Measurements from ENCODE around the gene RPS6KB2. TPM values are rescaled to one million over a fixed set of nuclear protein-coding genes. Genes with fewer than 3 reads are reported as not detected.

Gene RPS6KB2
- total RNA-seq, 2 experiments from 2014 or later, result 54.8 to 57.4 TPM

DNA sequence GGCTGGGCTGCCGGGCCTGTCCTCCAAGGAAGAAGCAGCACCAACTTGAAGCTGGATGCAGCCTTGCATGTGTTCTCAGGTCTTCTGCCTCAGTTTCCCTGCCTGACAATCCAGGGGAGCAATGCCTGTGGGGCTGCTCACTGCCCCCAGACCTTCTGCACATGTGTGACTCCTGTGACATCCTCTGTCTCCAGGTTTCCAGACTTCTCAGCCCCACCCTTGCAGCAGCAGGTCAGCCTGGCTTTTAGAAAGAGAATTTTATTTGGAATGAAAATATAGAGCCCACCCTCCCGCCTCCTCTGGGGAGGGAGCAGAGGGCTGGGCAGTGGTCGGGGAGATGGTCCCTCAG lies 9.5 kb downstream of the RPS6KB2 start:
- no peak for ATAC-seq
- Mint-ChIP-seq H3K27ac (peak overlapping the region; percentile 86), H3K4me1 (ENCODE audit: low read depth) (peaks cover 55% of the 10 kb centered on the region), H3K4me3 (peak overlapping the region; percentile 87), H3K27me3 (no peaks in the 10 kb centered on the region), H3K9me3 (no peaks in the 10 kb centered on the region), H3K36me3 (ENCODE audit: low read depth) (peaks cover 58% of the 10 kb centered on the region)
- POLR2A ChIA-PET, result interaction anchor here (0.6 to 10.8 kb wide), 26 partner anchors 8 to 191 kb away, joined by 3 to 178 read pairs (median 8); partner anchors contain the start of genes AIP, ANKRD13D, CABP4 and PITPNM1
- CTCF ChIA-PET, result interaction anchor here (1.0 to 2.8 kb wide), 8 partner anchors 8 to 86 kb away, joined by 3 to 12 read pairs (median 4); partner anchors contain the start of genes AIP, CDK2AP2, PPP1CA and TMEM134
- intact Hi-C loops (cut with micrococcal nuclease), result loop anchor here (5.0 kb wide), 2 partner anchors 45 to 70 kb away; partner anchors contain the start of genes AIP, CDK2AP2 and PITPNM1
- DNase-seq, result no peak
- TF ChIP-seq, protein P1, sequence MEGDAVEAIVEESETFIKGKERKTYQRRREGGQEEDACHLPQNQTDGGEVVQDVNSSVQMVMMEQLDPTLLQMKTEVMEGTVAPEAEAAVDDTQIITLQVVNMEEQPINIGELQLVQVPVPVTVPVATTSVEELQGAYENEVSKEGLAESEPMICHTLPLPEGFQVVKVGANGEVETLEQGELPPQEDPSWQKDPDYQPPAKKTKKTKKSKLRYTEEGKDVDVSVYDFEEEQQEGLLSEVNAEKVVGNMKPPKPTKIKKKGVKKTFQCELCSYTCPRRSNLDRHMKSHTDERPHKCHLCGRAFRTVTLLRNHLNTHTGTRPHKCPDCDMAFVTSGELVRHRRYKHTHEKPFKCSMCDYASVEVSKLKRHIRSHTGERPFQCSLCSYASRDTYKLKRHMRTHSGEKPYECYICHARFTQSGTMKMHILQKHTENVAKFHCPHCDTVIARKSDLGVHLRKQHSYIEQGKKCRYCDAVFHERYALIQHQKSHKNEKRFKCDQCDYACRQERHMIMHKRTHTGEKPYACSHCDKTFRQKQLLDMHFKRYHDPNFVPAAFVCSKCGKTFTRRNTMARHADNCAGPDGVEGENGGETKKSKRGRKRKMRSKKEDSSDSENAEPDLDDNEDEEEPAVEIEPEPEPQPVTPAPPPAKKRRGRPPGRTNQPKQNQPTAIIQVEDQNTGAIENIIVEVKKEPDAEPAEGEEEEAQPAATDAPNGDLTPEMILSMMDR (IDR thresholded peaks at IDR 0.05), result no peak

DNA sequence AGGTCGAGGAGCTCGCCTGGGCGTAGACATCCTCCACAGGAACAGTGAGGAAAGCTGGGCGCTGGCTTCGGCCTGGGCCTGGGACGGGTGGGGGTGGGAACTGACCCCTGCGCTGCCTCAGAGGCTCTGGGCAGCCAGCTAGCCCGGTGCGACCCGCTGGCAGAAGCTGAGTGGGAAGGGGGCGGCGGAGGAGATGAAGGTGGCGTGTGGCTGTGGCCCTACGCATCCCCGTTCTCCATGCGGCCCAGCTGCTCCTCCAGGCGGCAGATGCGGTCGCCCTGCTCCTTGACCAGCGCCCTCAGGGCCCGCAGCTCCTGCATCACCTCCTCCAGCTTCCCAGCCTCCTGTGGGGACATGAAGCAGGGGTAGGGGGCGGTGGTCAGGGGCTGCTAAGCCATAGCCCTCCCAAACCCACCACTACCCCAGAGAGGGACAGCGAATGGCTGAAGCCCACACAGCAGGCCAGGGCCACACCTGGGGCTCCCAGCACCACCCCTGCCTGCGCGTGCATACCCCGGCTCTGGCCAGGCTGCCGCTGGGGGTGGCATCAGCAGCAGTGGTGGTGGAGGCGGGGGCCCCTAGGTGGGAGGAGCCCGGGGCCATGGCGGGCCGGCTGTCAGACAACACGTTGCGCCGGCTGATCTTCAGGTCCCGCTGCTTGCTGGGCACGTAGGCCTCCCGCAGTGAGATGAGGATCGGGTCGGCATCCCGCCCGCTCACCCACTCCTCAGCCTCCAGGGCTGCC lies 10.0 kb downstream of the RPS6KB2 start:
- peak; percentile 93 for DNase-seq
- Mint-ChIP-seq H3K4me1 (ENCODE audit: low read depth) (peaks cover 53% of the 10 kb centered on the region), H3K27ac (peak overlapping the region; percentile 86), H3K9me3 (no peaks in the 10 kb centered on the region), H3K27me3 (no peaks in the 10 kb centered on the region), H3K36me3 (ENCODE audit: low read depth) (peaks cover 57% of the 10 kb centered on the region), H3K4me3 (peak overlapping the region; percentile 87)
- peak; percentile 49 for ATAC-seq
- ChIA-PET POLR2A (interaction anchor here (0.6 to 10.8 kb wide), 27 partner anchors 7 to 190 kb away, joined by 3 to 178 read pairs (median 8); partner anchors contain the start of genes AIP, ANKRD13D, CABP4 and PITPNM1), CTCF (interaction anchor here (0.8 to 2.8 kb wide), 11 partner anchors 9 to 87 kb away, joined by 3 to 12 read pairs (median 4); partner anchors contain the start of genes CDK2AP2, PPP1CA, RAD9A and TMEM134)
- intact Hi-C loops (cut with micrococcal nuclease), result loop anchor here (5.0 kb wide), 2 partner anchors 44 to 69 kb away; partner anchors contain the start of genes AIP, CDK2AP2 and PITPNM1
- TF ChIP-seq, protein P1 (IDR thresholded peaks at IDR 0.05), result no peak

DNA sequence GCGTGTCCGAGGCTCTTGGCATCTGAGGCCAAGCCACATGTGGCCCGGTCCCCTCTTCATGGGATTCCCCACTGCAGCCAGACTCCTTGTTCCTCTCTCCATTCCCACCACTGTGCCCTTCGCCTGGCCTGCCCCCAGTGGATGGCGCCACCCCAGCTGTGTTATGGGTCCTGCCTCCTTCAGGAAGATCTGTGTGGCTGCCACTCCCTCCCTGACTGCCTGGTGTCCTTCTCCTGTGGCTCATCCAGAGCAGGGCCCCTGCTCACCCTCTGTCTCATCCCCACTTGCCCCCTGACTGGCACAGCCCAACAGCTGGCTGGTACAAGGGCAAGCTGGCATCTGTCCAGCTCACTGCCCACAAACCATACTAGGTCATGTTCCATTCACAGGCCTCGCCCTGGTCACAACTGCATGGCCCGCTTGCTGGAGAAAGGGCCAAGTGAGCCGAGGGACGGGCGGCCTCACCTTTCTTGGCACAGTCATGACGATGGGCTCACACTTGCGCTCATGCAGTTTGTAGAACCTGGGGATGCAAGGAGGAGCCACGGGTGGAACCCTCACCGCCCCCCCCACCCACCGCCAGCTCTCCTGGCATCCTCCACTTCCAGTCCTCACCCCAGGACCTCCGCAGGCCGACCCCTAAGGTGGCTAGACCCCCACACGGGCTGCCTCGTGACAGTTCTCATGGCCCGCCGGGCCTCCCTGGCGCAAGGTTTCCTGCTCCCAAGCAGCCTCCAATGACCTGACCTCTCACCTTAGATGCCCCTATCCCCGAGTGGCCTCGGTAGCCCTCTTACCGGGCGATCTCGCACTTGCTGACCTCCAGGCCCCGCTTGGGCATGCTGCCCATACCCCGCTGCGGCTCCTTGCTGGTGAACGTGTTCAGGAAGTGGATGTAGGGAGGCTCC lies 11.3 kb downstream of the RPS6KB2 start:
- peak overlapping the region; percentile 86 for H3K27ac Mint-ChIP-seq
- POLR2A ChIA-PET, result interaction anchor here (0.8 to 10.8 kb wide), 13 partner anchors 8 to 48 kb away, joined by 3 to 178 read pairs (median 8); partner anchors contain the start of genes AIP, CABP4, PPP1CA and RPS6KB2
- TF ChIP-seq, protein P1 (IDR thresholded peaks at IDR 0.05), result peak; percentile 20
- H3K36me3 Mint-ChIP-seq (ENCODE audit: low read depth), result peaks cover 50% of the 10 kb centered on the region
- intact Hi-C loops (cut with micrococcal nuclease), result loop anchor here (5.0 kb wide), 2 partner anchors 43 to 68 kb away; partner anchors contain the start of genes AIP, CDK2AP2 and PITPNM1
- H3K27me3 Mint-ChIP-seq, result no peaks in the 10 kb centered on the region
- H3K4me1 Mint-ChIP-seq (ENCODE audit: low read depth), result peaks cover 49% of the 10 kb centered on the region
- no peaks in the 10 kb centered on the region for H3K9me3 Mint-ChIP-seq
- ATAC-seq (no peak), DNase-seq (peak; percentile 64)
- H3K4me3 Mint-ChIP-seq, result peak overlapping the region; percentile 87
- CTCF ChIA-PET, result interaction anchor here (0.7 to 1.9 kb wide), 9 partner anchors 10 to 69 kb away, joined by 3 to 8 read pairs (median 4); partner anchors contain the start of gene RAD9A

DNA sequence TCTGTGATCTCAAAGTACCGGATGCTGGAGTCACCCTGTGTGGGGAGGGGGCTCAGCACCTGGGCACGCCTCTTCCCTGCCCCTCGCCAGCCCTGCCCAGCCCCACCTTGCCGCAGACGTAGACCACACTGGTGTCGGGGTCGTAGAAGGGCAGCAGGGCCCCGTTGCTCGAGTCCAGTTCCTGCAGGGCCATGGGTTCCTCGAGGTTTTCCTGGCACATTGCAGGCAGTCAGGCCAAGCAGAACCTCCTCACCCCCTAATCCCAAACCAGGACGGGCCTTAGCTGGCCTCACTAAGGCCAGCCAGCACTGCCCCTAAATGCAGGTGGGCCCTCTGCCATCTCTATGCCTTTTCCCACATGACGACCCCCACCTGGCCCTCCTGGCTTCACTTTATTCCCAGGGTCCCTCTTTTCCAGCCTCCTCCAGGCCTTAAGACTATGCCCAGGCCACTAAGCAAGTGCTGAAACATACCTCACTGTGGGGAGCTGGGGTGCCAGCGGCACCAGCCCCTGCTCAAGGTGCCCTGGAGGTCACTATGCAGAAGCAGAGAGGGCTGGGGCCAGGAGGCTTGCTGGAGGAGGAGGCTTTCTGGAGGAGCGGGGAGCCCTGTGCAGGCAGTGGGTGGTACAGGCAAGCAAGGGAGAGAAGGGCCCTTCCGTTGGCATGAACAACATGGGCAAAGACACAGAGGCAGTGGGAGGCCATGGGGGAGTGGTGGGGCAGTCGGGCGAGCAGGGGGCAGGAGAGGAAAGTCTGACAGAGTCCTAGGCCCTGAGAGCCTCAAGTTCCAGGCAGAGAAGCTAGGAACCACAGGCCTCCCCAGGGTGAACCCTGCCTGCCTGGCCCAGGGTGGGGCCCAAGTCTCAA lies 12.2 kb downstream of the RPS6KB2 start:
- Mint-ChIP-seq H3K27me3 (no peaks in the 10 kb centered on the region), H3K4me3 (peak overlapping the region; percentile 87), H3K9me3 (no peaks in the 10 kb centered on the region), H3K4me1 (ENCODE audit: low read depth) (peaks cover 52% of the 10 kb centered on the region), H3K27ac (peak overlapping the region; percentile 86), H3K36me3 (ENCODE audit: low read depth) (peaks cover 43% of the 10 kb centered on the region)
- ATAC-seq (no peak), DNase-seq (no peak)
- ChIA-PET CTCF (interaction anchor here (0.9 to 1.8 kb wide), 2 partner anchors 28 to 94 kb away, joined by 4 to 5 read pairs; no protein-coding TSS in a partner anchor), POLR2A (interaction anchor here (0.9 to 10.8 kb wide), 9 partner anchors 10 to 49 kb away, joined by 3 to 178 read pairs (median 5); partner anchors contain the start of genes AIP, PPP1CA, RAD9A and TBC1D10C)
- TF ChIP-seq, protein P1 (IDR thresholded peaks at IDR 0.05), result no peak
- intact Hi-C loops (cut with micrococcal nuclease), result no loop called here

Data from activated CD8-positive, alpha-beta T cell treated with anti-CD3 and anti-CD28 coated beads for 36 hours (primary cell).